ENCODE data around the gene LSG1.
"Not testable (repeated sequence)": the region's sequence is repeated elsewhere in the genome, so short reads cannot be mapped to it uniquely, and the experiment has no call there.

The LSG1 gene

GRCh38 chr3:194619741-194620140 is 52.2 kb downstream of the LSG1 start:
- no peak for DNase-seq (ENCODE audit: low read depth in 2 of 3, low spot score in 1 of 3)

- DNase-seq (ENCODE audit: low read depth in 2 of 3, low spot score in 1 of 3), result no peak
Observed at GRCh38 chr3:194618858-194619608, 53.0 kb downstream of the LSG1 start.

GRCh38 chr3:194617827-194618226 is 54.2 kb downstream of the LSG1 start:
- no peak for DNase-seq (ENCODE audit: low read depth in 2 of 3, low spot score in 1 of 3)

GRCh38 chr3:194617143-194617671 is 54.8 kb downstream of the LSG1 start:
- DNase-seq (ENCODE audit: low read depth in 2 of 3, low spot score in 1 of 3), result no peak

- no peak for DNase-seq (ENCODE audit: low read depth in 2 of 3, low spot score in 1 of 3)
Observed at GRCh38 chr3:194615226-194615625, 56.8 kb downstream of the LSG1 start.

- no peak for DNase-seq (ENCODE audit: low read depth in 2 of 3, low spot score in 1 of 3)
Observed at GRCh38 chr3:194612221-194612620, 59.8 kb downstream of the LSG1 start.

- DNase-seq (ENCODE audit: low read depth in 2 of 3, low spot score in 1 of 3), result no peak
Observed at GRCh38 chr3:194610689-194611088, 61.3 kb downstream of the LSG1 start.

GRCh38 chr3:194609601-194610000 is 62.4 kb downstream of the LSG1 start:
- DNase-seq (ENCODE audit: low read depth in 2 of 3, low spot score in 1 of 3), result no peak

- DNase-seq (ENCODE audit: low read depth in 2 of 3, low spot score in 1 of 3), result no peak
Observed at GRCh38 chr3:194608981-194609380, 63.0 kb downstream of the LSG1 start.

- DNase-seq (ENCODE audit: low read depth in 2 of 3, low spot score in 1 of 3), result no peak
Observed at GRCh38 chr3:194607592-194608389, 64.2 kb downstream of the LSG1 start.

GRCh38 chr3:194606941-194607340 is 65.0 kb downstream of the LSG1 start:
- no peak for DNase-seq (ENCODE audit: low read depth in 2 of 3, low spot score in 1 of 3)

- DNase-seq (ENCODE audit: low read depth in 2 of 3, low spot score in 1 of 3), result no peak
Observed at GRCh38 chr3:194606163-194606562, 65.8 kb downstream of the LSG1 start.

GRCh38 chr3:194605314-194605713 is 66.7 kb downstream of the LSG1 start:
- not testable (repeated sequence) for DNase-seq (ENCODE audit: low read depth in 2 of 3, low spot score in 1 of 3)

GRCh38 chr3:194604837-194605236 is 67.2 kb downstream of the LSG1 start:
- no peak for DNase-seq (ENCODE audit: low read depth in 2 of 3, low spot score in 1 of 3)

- DNase-seq (ENCODE audit: low read depth in 2 of 3, low spot score in 1 of 3), result no peak
Observed at GRCh38 chr3:194604126-194604525, 67.9 kb downstream of the LSG1 start.

- no peak for DNase-seq (ENCODE audit: low read depth in 2 of 3, low spot score in 1 of 3)
Observed at GRCh38 chr3:194602669-194603171, 69.3 kb downstream of the LSG1 start.

- no peak for DNase-seq (ENCODE audit: low read depth in 2 of 3, low spot score in 1 of 3)
Observed at GRCh38 chr3:194598771-194599557, 73.0 kb downstream of the LSG1 start.

GRCh38 chr3:194596906-194597305 is 75.1 kb downstream of the LSG1 start:
- DNase-seq (ENCODE audit: low read depth in 2 of 3, low spot score in 1 of 3), result no peak

- DNase-seq (ENCODE audit: low read depth in 2 of 3, low spot score in 1 of 3), result no peak
Observed at GRCh38 chr3:194592798-194593752, 78.9 kb downstream of the LSG1 start.

All from stimulated activated CD4-positive, alpha-beta T cell treated with anti-CD3 and anti-CD28 coated beads, Interleukin-12 subunit alpha, Interleukin-12 subunit beta, amount 100 ng/mL, for 48 hours (primary cell).